Measurements from ENCODE around the gene USP12.
"Not testable (repeated sequence)": the region's sequence is repeated elsewhere in the genome, so short reads cannot be mapped to it uniquely, and the experiment has no call there.

USP12 gene, protein sequence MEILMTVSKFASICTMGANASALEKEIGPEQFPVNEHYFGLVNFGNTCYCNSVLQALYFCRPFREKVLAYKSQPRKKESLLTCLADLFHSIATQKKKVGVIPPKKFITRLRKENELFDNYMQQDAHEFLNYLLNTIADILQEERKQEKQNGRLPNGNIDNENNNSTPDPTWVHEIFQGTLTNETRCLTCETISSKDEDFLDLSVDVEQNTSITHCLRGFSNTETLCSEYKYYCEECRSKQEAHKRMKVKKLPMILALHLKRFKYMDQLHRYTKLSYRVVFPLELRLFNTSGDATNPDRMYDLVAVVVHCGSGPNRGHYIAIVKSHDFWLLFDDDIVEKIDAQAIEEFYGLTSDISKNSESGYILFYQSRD

GRCh38 chr13:27171244-27171826 is at the start of gene USP12:
Gene USP12 (minus strand): TSS chr13:27171811. CDS start chr13:27171639, 172 bp downstream.
- H3K4me3 ChIP-seq (ENCODE audit: low read depth, low read length), result peak within 1 kb of the TSS; percentile 86

DNA sequence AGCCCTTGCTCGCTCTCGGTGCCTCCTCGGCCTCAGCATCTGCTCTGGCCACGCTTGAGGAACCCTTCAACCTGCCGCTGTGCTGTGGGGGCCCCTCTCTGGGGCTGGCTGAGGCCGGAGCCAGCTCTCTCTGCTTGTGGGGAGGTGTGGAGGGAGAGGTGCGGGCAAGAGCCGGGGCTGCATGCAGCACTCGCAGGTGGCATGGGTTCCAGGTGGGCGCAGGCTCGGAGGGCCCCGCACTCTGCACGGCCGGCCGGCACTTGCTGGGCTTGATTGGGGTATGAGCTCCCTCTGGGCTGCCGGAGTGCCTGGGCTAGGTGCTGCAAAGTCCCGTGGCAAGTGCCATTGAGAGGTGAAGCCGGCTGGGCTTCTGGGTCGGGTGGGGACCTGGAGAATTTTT is 48.0 kb upstream of the USP12 start:
- H3K4me3 ChIP-seq (ENCODE audit: low read depth, low read length), result no peak overlapping the region

DNA sequence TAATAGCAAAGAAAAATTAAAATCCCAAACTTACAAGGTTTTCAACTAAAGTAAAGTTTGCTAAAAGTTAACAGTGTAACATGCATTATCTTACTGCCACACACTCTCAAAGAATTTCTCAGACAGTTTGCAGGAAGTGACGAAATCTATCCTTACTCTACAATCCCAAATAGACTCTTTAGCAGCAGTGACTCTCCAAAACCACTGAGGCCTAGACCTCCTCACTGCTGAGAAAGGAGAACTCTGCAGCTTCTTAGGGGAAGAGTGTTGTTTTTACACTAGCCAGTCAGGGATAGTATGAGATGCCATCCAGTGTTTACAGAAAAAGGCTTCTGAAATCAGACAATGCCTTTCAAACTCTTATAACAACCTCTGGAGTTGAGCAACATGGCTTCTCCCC is 47.2 kb upstream of the USP12 start:
- H3K4me3 ChIP-seq (ENCODE audit: low read depth, low read length), result not testable (repeated sequence)

DNA sequence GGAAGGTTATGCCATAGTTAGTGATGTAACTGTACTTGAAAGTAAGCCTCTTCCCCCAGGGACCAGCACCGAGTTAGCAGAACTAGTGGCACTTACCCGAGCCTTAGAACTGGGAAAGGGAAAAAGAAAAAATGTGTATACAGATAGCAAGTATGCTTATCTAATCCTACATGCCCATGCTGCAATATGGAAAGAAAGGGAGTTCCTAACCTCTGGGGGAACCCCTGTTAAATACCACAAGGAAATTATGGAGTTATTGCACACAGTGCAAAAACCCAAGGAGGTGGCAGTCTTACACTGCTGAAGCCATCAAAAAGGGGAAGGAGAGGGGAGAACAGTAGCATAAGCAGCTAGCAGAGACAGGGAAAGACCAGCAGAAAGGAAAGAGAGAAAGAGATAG is 46.2 kb upstream of the USP12 start:
- not testable (repeated sequence) for H3K4me3 ChIP-seq (ENCODE audit: low read depth, low read length)

DNA sequence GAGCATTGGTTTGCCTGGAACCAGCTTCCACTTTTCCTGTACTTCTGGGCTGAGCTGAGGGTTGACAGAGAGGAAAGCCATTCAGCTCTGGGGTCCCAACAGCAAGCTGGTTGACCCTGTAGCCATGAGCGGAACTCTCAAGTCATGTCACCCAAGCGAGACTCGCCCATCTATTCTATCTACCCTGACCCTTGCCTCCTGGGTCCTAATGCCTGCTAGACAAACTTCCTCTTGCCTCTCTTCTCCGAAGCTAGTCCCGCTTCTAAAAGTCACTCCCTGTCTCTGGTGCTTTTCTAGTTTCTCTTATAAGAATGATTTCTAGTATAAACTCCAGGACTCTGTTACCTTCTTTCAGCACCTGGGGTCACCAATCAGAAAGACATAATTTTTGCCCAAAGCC is 41.8 kb upstream of the USP12 start:
- H3K4me3 ChIP-seq (ENCODE audit: low read depth, low read length), result not testable (repeated sequence)

- H3K4me3 ChIP-seq (ENCODE audit: low read depth, low read length), result no peak overlapping the region
These were observed 40.3 kb upstream of the USP12 start for GRCh38 chr13:27211771-27212364.

DNA sequence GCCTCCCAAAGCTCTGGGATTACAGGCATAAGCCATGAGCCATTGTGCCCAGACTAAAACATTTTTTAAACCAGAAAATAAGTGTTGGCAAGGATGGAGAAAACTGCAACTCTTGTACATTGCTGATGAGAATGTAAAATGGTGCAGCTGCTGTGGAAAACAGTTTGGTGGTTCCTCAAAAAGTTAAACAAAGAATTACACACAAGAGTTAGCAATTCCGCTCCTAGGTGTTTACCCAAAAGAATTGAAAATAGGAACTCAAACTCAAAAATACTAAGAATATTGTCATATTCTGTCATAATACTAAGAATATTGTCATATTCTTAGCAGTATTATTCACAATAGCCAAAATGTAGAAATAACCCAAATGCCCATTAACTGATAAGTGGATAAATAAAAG is 39.7 kb upstream of the USP12 start:
- no peak overlapping the region for H3K4me3 ChIP-seq (ENCODE audit: low read depth, low read length)

GRCh38 chr13:27208514-27208913 is 36.9 kb upstream of the USP12 start:
- H3K4me3 ChIP-seq (ENCODE audit: low read depth, low read length), result no peak overlapping the region

- no peak overlapping the region for H3K4me3 ChIP-seq (ENCODE audit: low read depth, low read length)
These were observed 32.2 kb upstream of the USP12 start for GRCh38 chr13:27203854-27204253.

GRCh38 chr13:27203186-27203585 is 31.6 kb upstream of the USP12 start:
- no peak overlapping the region for H3K4me3 ChIP-seq (ENCODE audit: low read depth, low read length)

DNA sequence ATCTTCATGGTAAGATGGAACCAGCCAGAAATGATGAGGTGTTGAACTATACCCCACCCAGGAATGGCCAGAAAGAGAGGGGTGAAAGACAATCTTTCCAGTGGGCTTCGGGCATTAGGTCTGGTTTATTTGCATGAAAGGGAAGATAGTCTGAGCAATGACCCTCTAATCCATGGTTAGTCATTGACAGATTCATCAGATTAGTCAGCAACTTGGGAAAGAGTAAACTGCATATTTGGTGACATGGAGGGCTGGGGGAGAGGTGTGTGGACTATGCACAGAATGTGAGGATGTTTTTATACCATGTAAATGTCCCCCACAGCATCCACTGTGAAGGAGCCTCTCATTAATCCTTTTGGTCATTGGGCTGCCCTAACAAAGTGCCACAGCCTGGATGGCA is 30.1 kb upstream of the USP12 start:
- H3K4me3 ChIP-seq (ENCODE audit: low read depth, low read length), result no peak overlapping the region

DNA sequence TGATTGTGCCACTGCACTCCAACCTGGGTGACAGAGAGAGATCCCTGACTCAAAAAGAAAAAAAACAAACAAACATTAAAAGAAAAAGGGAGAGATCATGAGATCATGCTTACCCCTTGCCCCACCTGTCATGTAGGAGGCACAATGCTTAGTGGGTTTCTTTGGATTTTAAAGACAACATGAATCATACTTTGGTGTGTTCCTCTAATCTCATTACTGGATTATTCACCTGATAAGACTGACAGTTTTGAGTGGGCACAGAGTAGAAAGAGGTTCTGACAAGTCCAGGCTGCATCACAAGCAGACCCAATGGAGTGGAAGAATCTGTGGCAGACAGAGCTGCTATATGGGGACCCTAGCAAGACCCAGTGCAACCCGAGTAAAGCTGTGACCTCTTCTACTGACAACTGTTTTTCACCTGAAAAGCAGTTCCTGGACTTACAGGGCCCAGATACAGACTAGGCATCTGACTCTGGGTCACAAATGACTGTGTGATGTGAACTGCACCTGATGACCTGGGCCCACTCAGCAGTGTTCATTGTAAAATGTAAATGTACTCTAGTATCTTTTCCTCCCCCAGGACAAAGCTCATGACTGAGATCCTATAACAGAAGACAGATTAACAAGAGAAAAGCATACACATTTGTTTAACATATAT is 28.9 kb upstream of the USP12 start:
- no peak overlapping the region for H3K4me3 ChIP-seq (ENCODE audit: low read depth, low read length)

DNA sequence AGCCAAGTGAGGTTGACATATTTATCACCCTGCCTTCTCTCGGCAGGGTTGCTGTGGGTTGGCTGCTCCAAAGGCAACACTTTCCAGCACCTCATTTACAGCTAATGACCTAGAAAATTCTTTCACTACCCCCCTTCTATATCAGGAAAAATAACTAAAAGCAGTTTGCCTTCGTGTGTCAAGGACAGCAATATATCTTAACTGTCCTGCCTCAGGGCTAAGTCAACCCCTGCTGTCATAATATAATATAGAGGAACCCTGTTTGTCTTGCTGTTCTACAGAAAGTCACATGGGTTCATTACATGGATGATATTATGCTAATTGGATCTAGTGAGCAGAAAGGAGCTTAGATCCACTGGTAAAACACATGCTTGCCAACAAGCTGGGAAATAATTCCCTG is 28.1 kb upstream of the USP12 start:
- no peak overlapping the region for H3K4me3 ChIP-seq (ENCODE audit: low read depth, low read length)

GRCh38 chr13:27199211-27199610 is 27.6 kb upstream of the USP12 start:
- H3K4me3 ChIP-seq (ENCODE audit: low read depth, low read length), result no peak overlapping the region

- no peak overlapping the region for H3K4me3 ChIP-seq (ENCODE audit: low read depth, low read length)
These were observed 23.5 kb upstream of the USP12 start for GRCh38 chr13:27194895-27195764.

GRCh38 chr13:27194209-27194608 is 22.6 kb upstream of the USP12 start:
- H3K4me3 ChIP-seq (ENCODE audit: low read depth, low read length), result no peak overlapping the region

GRCh38 chr13:27193496-27193895 is 21.9 kb upstream of the USP12 start:
- no peak overlapping the region for H3K4me3 ChIP-seq (ENCODE audit: low read depth, low read length)

DNA sequence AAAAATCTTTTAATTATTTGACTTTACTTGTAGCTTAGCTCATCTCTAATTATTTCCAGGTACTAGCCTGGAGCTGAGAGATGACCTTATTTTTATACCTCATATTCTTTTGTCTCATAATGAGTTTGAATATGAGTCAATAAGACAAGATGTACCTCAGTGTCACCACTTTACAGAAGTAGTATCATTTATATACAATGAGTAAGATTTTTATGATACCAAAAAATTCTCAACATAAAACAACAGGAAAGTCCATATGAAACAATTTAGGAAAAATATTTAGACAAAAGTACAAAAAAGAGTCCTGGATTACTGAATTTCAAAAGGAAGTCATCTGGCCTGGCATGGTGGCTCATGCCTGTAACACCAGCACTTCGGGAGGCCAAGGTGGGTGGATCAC is 21.4 kb upstream of the USP12 start:
- no peak overlapping the region for H3K4me3 ChIP-seq (ENCODE audit: low read depth, low read length)

- not testable (repeated sequence) for H3K4me3 ChIP-seq (ENCODE audit: low read depth, low read length)
These were observed 20.8 kb upstream of the USP12 start for GRCh38 chr13:27192367-27192766.

- no peak overlapping the region for H3K4me3 ChIP-seq (ENCODE audit: low read depth, low read length)
These were observed 17.6 kb upstream of the USP12 start for GRCh38 chr13:27189192-27189591.

- no peak overlapping the region for H3K4me3 ChIP-seq (ENCODE audit: low read depth, low read length)
These were observed 16.6 kb upstream of the USP12 start for GRCh38 chr13:27188239-27188638.

Data from iPS-11a (cell line).